ENCODE data around the gene PRTG. TPM values are rescaled to one million over a fixed set of nuclear protein-coding genes. Genes with fewer than 3 reads are reported as not detected.

PRTG gene
- polyA plus RNA-seq, 1 of the 3 experiments (the other 2 are of a cell fraction) = 3.0 TPM

DNA sequence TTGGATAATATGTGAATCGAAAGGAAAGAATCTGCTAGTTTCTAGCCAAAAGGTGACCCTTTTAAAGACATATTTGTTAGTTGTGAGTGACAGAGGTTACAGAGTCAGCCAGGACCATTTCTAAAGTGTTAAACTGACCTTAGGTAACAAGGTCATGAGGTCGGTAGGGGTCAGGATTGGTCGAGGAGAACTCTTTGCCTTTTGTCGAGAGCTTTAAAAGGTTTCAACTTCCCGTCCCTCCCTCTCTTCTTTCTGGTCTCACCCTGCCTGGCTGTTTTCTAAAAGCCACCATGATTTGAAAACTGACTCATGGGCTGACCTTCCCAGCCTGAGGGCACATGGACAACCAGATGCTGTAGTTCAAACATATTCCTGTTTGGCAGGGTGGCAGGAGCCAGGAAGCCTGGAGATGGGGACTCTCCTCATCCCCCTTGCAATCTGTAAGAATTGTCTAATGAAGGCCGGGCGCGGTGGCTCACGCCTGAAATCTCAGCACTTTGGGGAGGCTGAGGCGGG lies 25.8 kb upstream of the PRTG start:
- no peak overlapping the region for H2AFZ ChIP-seq (ENCODE audit: low read depth)
- H3K27me3 ChIP-seq (ENCODE audit: insufficient read depth) = no peaks in the 10 kb centered on the region
- H3F3A ChIP-seq (replicated peaks; ENCODE audit: insufficient read depth) = no peaks in the 10 kb centered on the region
- no peak overlapping the region for H3K4me3 ChIP-seq (ENCODE audit: low read depth in 2 of 2, low read length in 1 of 2)
- H3K79me2 ChIP-seq (ENCODE audit: insufficient read depth) = no peaks in the 10 kb centered on the region
- no peak overlapping the region; a peak in 1 of 4 replicates for H3K27ac ChIP-seq (ENCODE audit: low read depth in 2 of 2, low read length in 1 of 2)
- no peaks in the 10 kb centered on the region for H3K9me2 ChIP-seq
- H3K4me2 ChIP-seq = no peak overlapping the region
- H4K20me1 ChIP-seq (ENCODE audit: insufficient read depth) = no peaks in the 10 kb centered on the region
- peak; percentile 24 for DNase-seq
- POLR2A ChIA-PET = no interaction called here
- WGBS (ENCODE audit: low lambda C conversion rate) = 76% methylated on average over 7 of the region's 10 CpGs
- TF ChIP-seq NFIC (IDR thresholded peaks at IDR 0.05; ENCODE audit: borderline replicate concordance) = no peak
- no peak for TF ChIP-seq RAD21 (IDR thresholded peaks at IDR 0.05; ENCODE audit: low read length)
- no peak for TF ChIP-seq FOXM1 (IDR thresholded peaks at IDR 0.05; ENCODE audit: low read depth)
- TF ChIP-seq, protein P1, sequence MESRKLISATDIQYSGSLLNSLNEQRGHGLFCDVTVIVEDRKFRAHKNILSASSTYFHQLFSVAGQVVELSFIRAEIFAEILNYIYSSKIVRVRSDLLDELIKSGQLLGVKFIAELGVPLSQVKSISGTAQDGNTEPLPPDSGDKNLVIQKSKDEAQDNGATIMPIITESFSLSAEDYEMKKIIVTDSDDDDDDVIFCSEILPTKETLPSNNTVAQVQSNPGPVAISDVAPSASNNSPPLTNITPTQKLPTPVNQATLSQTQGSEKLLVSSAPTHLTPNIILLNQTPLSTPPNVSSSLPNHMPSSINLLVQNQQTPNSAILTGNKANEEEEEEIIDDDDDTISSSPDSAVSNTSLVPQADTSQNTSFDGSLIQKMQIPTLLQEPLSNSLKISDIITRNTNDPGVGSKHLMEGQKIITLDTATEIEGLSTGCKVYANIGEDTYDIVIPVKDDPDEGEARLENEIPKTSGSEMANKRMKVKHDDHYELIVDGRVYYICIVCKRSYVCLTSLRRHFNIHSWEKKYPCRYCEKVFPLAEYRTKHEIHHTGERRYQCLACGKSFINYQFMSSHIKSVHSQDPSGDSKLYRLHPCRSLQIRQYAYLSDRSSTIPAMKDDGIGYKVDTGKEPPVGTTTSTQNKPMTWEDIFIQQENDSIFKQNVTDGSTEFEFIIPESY (IDR thresholded peaks at IDR 0.05; ENCODE audit: borderline replicate concordance, low read depth) = no peak
- no peak for TF ChIP-seq TCF12 (IDR thresholded peaks at IDR 0.05)
- no peak for TF ChIP-seq EZH2phosphoT487 (IDR thresholded peaks at IDR 0.05; ENCODE audit: borderline replicate concordance, low read depth)
- no peak for TF ChIP-seq EP300 (IDR thresholded peaks at IDR 0.05; ENCODE audit: borderline replicate concordance in 1 of 2, low read depth in 1 of 2, low read length in 1 of 2)
- TF ChIP-seq, protein P2, sequence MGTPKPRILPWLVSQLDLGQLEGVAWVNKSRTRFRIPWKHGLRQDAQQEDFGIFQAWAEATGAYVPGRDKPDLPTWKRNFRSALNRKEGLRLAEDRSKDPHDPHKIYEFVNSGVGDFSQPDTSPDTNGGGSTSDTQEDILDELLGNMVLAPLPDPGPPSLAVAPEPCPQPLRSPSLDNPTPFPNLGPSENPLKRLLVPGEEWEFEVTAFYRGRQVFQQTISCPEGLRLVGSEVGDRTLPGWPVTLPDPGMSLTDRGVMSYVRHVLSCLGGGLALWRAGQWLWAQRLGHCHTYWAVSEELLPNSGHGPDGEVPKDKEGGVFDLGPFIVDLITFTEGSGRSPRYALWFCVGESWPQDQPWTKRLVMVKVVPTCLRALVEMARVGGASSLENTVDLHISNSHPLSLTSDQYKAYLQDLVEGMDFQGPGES (IDR thresholded peaks at IDR 0.05; ENCODE audit: low read depth, low read length) = no peak
- no peak for TF ChIP-seq TAF1 (IDR thresholded peaks at IDR 0.05; ENCODE audit: borderline replicate concordance, low read depth, low read length)
- TF ChIP-seq SMC3 (IDR thresholded peaks at IDR 0.05; ENCODE audit: low read depth, low read length) = no peak
- TF ChIP-seq REST (IDR thresholded peaks at IDR 0.05; ENCODE audit: low read depth, low read length) = no peak
- TF ChIP-seq USF1 (IDR thresholded peaks at IDR 0.05; ENCODE audit: borderline replicate concordance, low read depth) = no peak
- TF ChIP-seq TEAD4 (IDR thresholded peaks at IDR 0.05; ENCODE audit: borderline replicate concordance, insufficient read depth) = no peak
- no peak for TF ChIP-seq RFX5 (IDR thresholded peaks at IDR 0.05; ENCODE audit: low read length)
- H3K36me3 ChIP-seq (replicated peaks in 1 of 2; ENCODE audit: control insufficient read depth in 1 of 2, insufficient read depth in 2 of 2, low read length in 1 of 2) = no peaks in the 10 kb centered on the region
- H3K4me1 ChIP-seq (ENCODE audit: control insufficient read depth in 1 of 2, insufficient read depth in 2 of 2, low read depth in 1 of 2, low read length in 1 of 2) = peaks cover 0 to 9% of the 10 kb centered on the region in 2 experiments; a peak in 2 of 4 replicates
- no peak overlapping the region for H3K9ac ChIP-seq
- CTCF ChIA-PET = interaction anchor here (1.0 to 1.7 kb wide), 2 partner anchors 23 to 31 kb away, joined by 3 to 4 read pairs; no protein-coding TSS in a partner anchor
- no peaks in the 10 kb centered on the region for H3K9me3 ChIP-seq

All from SK-N-SH (cell line).